NB4 (cell line): Measurements from ENCODE around the gene CLEC3B.

ENCODE experiments used
- MAX ChIP-seq: IDR thresholded peaks from 2 replicates; pipeline ENCODE4 v1.6.1; 2011; ENCODE audit warnings: low read depth, low read length
- MYC ChIP-seq: IDR thresholded peaks from 2 replicates; pipeline ENCODE4 v1.6.1; 2011; ENCODE audit warnings: low read depth, low read length
- POLR2A ChIP-seq: IDR thresholded peaks from 2 replicates; pipeline ENCODE4 v1.6.1; 2011; ENCODE audit warnings: mild to moderate bottlenecking; ENCODE audit not compliant: insufficient read length; ENCODE audit errors: extremely low read depth
- TF ChIP-seq, protein P1 (sequence below): IDR thresholded peaks from one replicate; pipeline ENCODE4 v1.5.1; 2012; ENCODE audit warnings: low read depth, low read length

DNA sequence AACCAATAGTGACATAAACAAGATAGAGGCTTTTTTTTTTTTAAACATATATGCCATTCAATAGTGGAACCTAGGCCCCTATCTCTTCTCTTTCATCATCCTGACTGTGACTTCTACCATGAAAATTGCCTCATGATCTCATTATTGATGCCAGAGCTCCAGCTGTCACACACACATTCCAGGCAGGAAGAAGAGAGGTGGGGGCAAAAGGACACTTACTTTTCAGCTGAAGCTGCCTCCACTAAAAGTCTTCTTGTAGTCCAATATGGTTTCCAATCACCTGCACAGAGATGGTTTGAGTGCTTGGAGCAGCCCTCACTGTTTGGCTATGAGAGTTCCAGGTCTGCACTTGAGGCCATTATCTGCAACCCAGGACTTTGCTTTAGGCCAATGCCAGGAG lies 45.0 kb downstream of the CLEC3B start:
- TF ChIP-seq, protein P1, sequence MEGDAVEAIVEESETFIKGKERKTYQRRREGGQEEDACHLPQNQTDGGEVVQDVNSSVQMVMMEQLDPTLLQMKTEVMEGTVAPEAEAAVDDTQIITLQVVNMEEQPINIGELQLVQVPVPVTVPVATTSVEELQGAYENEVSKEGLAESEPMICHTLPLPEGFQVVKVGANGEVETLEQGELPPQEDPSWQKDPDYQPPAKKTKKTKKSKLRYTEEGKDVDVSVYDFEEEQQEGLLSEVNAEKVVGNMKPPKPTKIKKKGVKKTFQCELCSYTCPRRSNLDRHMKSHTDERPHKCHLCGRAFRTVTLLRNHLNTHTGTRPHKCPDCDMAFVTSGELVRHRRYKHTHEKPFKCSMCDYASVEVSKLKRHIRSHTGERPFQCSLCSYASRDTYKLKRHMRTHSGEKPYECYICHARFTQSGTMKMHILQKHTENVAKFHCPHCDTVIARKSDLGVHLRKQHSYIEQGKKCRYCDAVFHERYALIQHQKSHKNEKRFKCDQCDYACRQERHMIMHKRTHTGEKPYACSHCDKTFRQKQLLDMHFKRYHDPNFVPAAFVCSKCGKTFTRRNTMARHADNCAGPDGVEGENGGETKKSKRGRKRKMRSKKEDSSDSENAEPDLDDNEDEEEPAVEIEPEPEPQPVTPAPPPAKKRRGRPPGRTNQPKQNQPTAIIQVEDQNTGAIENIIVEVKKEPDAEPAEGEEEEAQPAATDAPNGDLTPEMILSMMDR: no peak
- no peak for TF ChIP-seq MAX
- no peak for TF ChIP-seq POLR2A
- no peak for TF ChIP-seq MYC
